HepG2 (cell line): ENCODE data around the gene ESF1. TPM values are rescaled to one million over a fixed set of nuclear protein-coding genes. Genes with fewer than 3 reads are reported as not detected.

Experiments
- ERF ChIP-seq: IDR thresholded peaks from 2 replicates; pipeline ENCODE4 v1.6.1; 2018; ENCODE audit warnings: missing biosample characterization, missing genetic modification reagents
- GRHL1 ChIP-seq: sonication (generic); formaldehyde crosslinking; conservative IDR thresholded peaks from 2 replicates; pipeline ENCODE4 v1.8.0; 2022; ENCODE audit warnings: missing genetic modification reagents
- HMG20A ChIP-seq: IDR thresholded peaks from 2 replicates; pipeline ENCODE4 v1.6.1; 2016; ENCODE audit warnings: borderline replicate concordance
- KDM3A ChIP-seq: IDR thresholded peaks from 2 replicates; pipeline ENCODE4 v1.6.1; 2018; ENCODE audit warnings: low read depth, missing compliant biosample characterization
- MATR3 ChIP-seq: sonication (generic); formaldehyde crosslinking; IDR thresholded peaks from 2 replicates; pipeline ENCODE4 v1.4.0; 2020; ENCODE audit warnings: missing genetic modification reagents
- MTA1 ChIP-seq: sonication (generic); formaldehyde crosslinking; IDR thresholded peaks from 2 replicates; pipeline ENCODE4 v1.4.0; 2020; ENCODE audit warnings: missing genetic modification reagents, mild to moderate bottlenecking, borderline replicate concordance
- MTF2 ChIP-seq: sonication (generic); formaldehyde crosslinking; IDR thresholded peaks from 2 replicates; pipeline ENCODE4 v1.5.0; 2020; ENCODE audit warnings: missing genetic modification reagents, borderline replicate concordance
- NONO ChIP-seq, 2 experiments: fragments of 450-650 bp in 1 of 2; sonication (generic) in 1 of 2; formaldehyde crosslinking in 1 of 2; IDR thresholded peaks in 1 of 2; conservative IDR thresholded peaks in 1 of 2; 2 replicates each; pipeline versions ENCODE4 v1.6.1 to v1.8.0; 2017 to 2022; ENCODE audit warnings: mild to moderate bottlenecking in 1 of 2, missing genetic modification reagents in 1 of 2, moderate library complexity in 1 of 2
- SIX4 ChIP-seq: sonication (generic); formaldehyde crosslinking; IDR thresholded peaks from 2 replicates; pipeline ENCODE4 v1.4.0; 2020; ENCODE audit warnings: missing genetic modification reagents
- SOX13 ChIP-seq, 3 experiments: fragments of 450-650 bp in 1 of 3; sonication (generic) in 1 of 3; formaldehyde crosslinking in 1 of 3; IDR thresholded peaks in 2 of 3; conservative IDR thresholded peaks in 1 of 3; 2 replicates each; pipeline versions ENCODE4 v1.5.0 to v1.6.1; 2016 to 2020; ENCODE audit warnings: antibody characterized with exemption in 1 of 3, mild to moderate bottlenecking in 1 of 3, missing compliant biosample characterization in 1 of 3, missing genetic modification reagents in 1 of 3, moderate library complexity in 1 of 3
- TRIM22 ChIP-seq: fragments of 450-650 bp; IDR thresholded peaks from 2 replicates; pipeline ENCODE4 v1.6.1; 2017
- YEATS4 ChIP-seq: sonication (generic); formaldehyde crosslinking; IDR thresholded peaks from 2 replicates; pipeline ENCODE4 v1.4.0; 2020; ENCODE audit warnings: missing genetic modification reagents, borderline replicate concordance
- ZBTB14 ChIP-seq: sonication (generic); formaldehyde crosslinking; IDR thresholded peaks from 2 replicates; pipeline ENCODE4 v1.4.0; 2020; ENCODE audit warnings: missing genetic modification reagents
- ZNF17 ChIP-seq: sonication (generic); formaldehyde crosslinking; IDR thresholded peaks from 2 replicates; pipeline ENCODE4 v1.5.0; 2020; ENCODE audit warnings: mild to moderate bottlenecking, missing genetic modification reagents
- ZNF431 ChIP-seq: sonication (generic); formaldehyde crosslinking; IDR thresholded peaks from 2 replicates; pipeline ENCODE4 v1.9.0; 2022; ENCODE audit warnings: missing genetic modification reagents, low read depth, mild to moderate bottlenecking, borderline replicate concordance
- ZNF446 ChIP-seq: sonication (generic); formaldehyde crosslinking; IDR thresholded peaks from 2 replicates; pipeline ENCODE4 v1.5.0; 2020; ENCODE audit warnings: mild to moderate bottlenecking, missing genetic modification reagents
- ZNF451 ChIP-seq: sonication (generic); formaldehyde crosslinking; IDR thresholded peaks from 2 replicates; pipeline ENCODE4 v1.5.0; 2020; ENCODE audit warnings: mild to moderate bottlenecking, missing genetic modification reagents
- polyA plus RNA-seq, 8 experiments: library from polyadenylated mRNA; depleted of rRNA in 3 of 8; stranded (reverse) in 7 of 8; unstranded in 1 of 8; fragments of >200 nt; fragmentation: Illumina TruSeq in 4 of 8; extraction: Trizol in 4 of 8; gene quantifications; 2 replicates each; pipeline versions ENCODE4 v1.2.1 to v1.2.3, GENCODE V29; 2011 to 2016; ENCODE audit warnings: low read depth in 4 of 8, missing spikeins in 1 of 8, mixed read lengths in 1 of 8; ENCODE audit not compliant: insufficient read depth in 1 of 8
- total RNA-seq, 5 experiments: library from RNA; depleted of rRNA; stranded (reverse); fragments of >200 nt; fragmentation: Illumina TruSeq; extraction: Trizol; gene quantifications; 2 replicates each; pipeline ENCODE4 v1.2.3, GENCODE V29; 2016; ENCODE audit warnings: low read depth in 1 of 5
- TF ChIP-seq, protein P1 (sequence below): sonication (generic); formaldehyde crosslinking; conservative IDR thresholded peaks from 2 replicates; pipeline ENCODE4 v1.4.0; 2020; ENCODE audit warnings: missing genetic modification reagents
- TF ChIP-seq, protein P2 (sequence below): sonication (generic); formaldehyde crosslinking; IDR thresholded peaks from 2 replicates; pipeline ENCODE4 v1.5.1; 2020; ENCODE audit warnings: missing genetic modification reagents, mild to moderate bottlenecking, borderline replicate concordance

Gene ESF1
- total and polyA plus RNA-seq, 2 of the 13 experiments (the other 11 are each of a cell fraction or from before 2014, with no cell fraction given), result 7.3 to 66.9 TPM

GRCh38 chr20:13800728-13801134 is 16.0 kb upstream of the ESF1 start (continued):
- TF ChIP-seq TRIM22, result no peak
- TF ChIP-seq NONO (IDR thresholded peaks at IDR 0.05), result no peak
- TF ChIP-seq NONO (CRISPR knock-in tag; conservative IDR thresholded peaks at IDR 0.05), result peak; percentile 73; the same call in 1 of the 2 replicates
- no peak for TF ChIP-seq KDM3A (CRISPR knock-in tag)
- TF ChIP-seq ZBTB14, result no peak
- no peak for TF ChIP-seq MTF2 (CRISPR knock-in tag)
- TF ChIP-seq ZNF431 (CRISPR knock-in tag), result peak; percentile 72; the same call in 1 of the 2 replicates
- no peak for TF ChIP-seq ZNF446 (CRISPR knock-in tag)
- no peak for TF ChIP-seq ZNF17
- TF ChIP-seq SOX13 (IDR thresholded peaks at IDR 0.05), result no peak
- peak in 1 of 2 experiments; percentile 22; a peak in 1 of 4 replicates for TF ChIP-seq SOX13 (CRISPR knock-in tag; conservative IDR thresholded peaks at IDR 0.05 in 1 of 2, IDR thresholded peaks at IDR 0.05 in 1 of 2)
- no peak for TF ChIP-seq MATR3 (CRISPR knock-in tag)
- TF ChIP-seq YEATS4, result peak; percentile 48; the same call in 1 of the 2 replicates
- TF ChIP-seq MTA1 (CRISPR knock-in tag), result 0 out of 2 replicates have a peak, but pooled peaks have one; percentile 82
- TF ChIP-seq ZNF451, result 0 out of 2 replicates have a peak, but pooled peaks have one; percentile 41
- TF ChIP-seq HMG20A (CRISPR knock-in tag), result no peak
- peak; percentile 21; the same call in 1 of the 2 replicates for TF ChIP-seq SIX4 (CRISPR knock-in tag)
- no peak for TF ChIP-seq GRHL1
- TF ChIP-seq, protein P1, sequence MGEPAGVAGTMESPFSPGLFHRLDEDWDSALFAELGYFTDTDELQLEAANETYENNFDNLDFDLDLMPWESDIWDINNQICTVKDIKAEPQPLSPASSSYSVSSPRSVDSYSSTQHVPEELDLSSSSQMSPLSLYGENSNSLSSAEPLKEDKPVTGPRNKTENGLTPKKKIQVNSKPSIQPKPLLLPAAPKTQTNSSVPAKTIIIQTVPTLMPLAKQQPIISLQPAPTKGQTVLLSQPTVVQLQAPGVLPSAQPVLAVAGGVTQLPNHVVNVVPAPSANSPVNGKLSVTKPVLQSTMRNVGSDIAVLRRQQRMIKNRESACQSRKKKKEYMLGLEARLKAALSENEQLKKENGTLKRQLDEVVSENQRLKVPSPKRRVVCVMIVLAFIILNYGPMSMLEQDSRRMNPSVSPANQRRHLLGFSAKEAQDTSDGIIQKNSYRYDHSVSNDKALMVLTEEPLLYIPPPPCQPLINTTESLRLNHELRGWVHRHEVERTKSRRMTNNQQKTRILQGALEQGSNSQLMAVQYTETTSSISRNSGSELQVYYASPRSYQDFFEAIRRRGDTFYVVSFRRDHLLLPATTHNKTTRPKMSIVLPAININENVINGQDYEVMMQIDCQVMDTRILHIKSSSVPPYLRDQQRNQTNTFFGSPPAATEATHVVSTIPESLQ, result no peak
- TF ChIP-seq ERF, result peak; percentile 62
- TF ChIP-seq, protein P2, sequence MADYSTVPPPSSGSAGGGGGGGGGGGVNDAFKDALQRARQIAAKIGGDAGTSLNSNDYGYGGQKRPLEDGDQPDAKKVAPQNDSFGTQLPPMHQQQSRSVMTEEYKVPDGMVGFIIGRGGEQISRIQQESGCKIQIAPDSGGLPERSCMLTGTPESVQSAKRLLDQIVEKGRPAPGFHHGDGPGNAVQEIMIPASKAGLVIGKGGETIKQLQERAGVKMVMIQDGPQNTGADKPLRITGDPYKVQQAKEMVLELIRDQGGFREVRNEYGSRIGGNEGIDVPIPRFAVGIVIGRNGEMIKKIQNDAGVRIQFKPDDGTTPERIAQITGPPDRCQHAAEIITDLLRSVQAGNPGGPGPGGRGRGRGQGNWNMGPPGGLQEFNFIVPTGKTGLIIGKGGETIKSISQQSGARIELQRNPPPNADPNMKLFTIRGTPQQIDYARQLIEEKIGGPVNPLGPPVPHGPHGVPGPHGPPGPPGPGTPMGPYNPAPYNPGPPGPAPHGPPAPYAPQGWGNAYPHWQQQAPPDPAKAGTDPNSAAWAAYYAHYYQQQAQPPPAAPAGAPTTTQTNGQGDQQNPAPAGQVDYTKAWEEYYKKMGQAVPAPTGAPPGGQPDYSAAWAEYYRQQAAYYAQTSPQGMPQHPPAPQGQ (CRISPR knock-in tag), result 0 out of 2 replicates have a peak, but pooled peaks have one; percentile 38
